Coronary artery (tissue), 2 donors: ENCODE results near the gene BICDL1.

ENCODE experiments used
- DNase-seq: peaks from one replicate; pipeline ENCODE4 v3.0.0-alpha.2; 2017; ENCODE audit warnings: low spot score
- H3K27ac ChIP-seq, 2 donors: fragments of 200-600 bp; sonication (generic); one replicate each; pipeline ENCODE4 v1.5.1; 2016 to 2019
- H3K4me3 ChIP-seq: fragments of 200-600 bp; sonication (generic); 2 replicates; pipeline ENCODE4 v1.5.1; 2016; ENCODE audit warnings: mild to moderate bottlenecking, moderate library complexity
- TF ChIP-seq, protein P1 (sequence below): fragments of 200-600 bp; sonication (generic); IDR thresholded peaks from one replicate; pipeline ENCODE4 v1.5.1; 2019; ENCODE audit warnings: antibody characterized with exemption

Gene BICDL1

GRCh38 chr12:120069278-120069677, 80.2 kb downstream of the BICDL1 start:
- DNase-seq = no peak
- no peak overlapping the region for H3K27ac ChIP-seq
- no peak overlapping the region for H3K4me3 ChIP-seq
- TF ChIP-seq, protein P1, sequence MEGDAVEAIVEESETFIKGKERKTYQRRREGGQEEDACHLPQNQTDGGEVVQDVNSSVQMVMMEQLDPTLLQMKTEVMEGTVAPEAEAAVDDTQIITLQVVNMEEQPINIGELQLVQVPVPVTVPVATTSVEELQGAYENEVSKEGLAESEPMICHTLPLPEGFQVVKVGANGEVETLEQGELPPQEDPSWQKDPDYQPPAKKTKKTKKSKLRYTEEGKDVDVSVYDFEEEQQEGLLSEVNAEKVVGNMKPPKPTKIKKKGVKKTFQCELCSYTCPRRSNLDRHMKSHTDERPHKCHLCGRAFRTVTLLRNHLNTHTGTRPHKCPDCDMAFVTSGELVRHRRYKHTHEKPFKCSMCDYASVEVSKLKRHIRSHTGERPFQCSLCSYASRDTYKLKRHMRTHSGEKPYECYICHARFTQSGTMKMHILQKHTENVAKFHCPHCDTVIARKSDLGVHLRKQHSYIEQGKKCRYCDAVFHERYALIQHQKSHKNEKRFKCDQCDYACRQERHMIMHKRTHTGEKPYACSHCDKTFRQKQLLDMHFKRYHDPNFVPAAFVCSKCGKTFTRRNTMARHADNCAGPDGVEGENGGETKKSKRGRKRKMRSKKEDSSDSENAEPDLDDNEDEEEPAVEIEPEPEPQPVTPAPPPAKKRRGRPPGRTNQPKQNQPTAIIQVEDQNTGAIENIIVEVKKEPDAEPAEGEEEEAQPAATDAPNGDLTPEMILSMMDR = no peak

DNA sequence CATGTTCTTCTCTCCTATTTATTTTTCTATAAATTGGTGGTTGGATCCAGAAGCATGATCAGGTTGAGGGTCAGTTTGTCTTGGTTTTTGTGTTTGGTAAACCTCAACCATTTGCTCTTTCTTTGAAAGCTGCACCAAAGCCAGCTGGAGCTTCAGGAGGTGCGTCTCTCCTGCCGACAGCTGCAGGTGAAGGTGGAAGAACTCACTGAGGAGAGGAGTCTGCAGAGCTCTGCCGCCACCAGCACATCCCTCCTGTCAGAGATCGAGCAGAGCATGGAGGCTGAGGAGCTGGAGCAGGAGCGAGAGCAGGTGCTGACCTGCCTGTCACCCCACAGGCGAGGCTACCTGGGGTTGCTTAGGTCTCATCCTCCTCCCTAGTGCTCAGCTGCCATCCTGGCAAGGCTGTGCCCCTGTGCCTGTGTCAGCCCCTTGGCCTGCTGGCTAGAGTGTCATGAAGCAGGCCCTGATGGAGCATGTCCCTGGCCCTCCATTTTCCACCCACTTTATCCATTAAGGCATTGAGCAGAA, 82.5 kb downstream of the BICDL1 start:
- no peak for DNase-seq
- Histone ChIP-seq H3K4me3 (no peak overlapping the region), H3K27ac (no peak overlapping the region)
- TF ChIP-seq, protein P1 = no peak

DNA sequence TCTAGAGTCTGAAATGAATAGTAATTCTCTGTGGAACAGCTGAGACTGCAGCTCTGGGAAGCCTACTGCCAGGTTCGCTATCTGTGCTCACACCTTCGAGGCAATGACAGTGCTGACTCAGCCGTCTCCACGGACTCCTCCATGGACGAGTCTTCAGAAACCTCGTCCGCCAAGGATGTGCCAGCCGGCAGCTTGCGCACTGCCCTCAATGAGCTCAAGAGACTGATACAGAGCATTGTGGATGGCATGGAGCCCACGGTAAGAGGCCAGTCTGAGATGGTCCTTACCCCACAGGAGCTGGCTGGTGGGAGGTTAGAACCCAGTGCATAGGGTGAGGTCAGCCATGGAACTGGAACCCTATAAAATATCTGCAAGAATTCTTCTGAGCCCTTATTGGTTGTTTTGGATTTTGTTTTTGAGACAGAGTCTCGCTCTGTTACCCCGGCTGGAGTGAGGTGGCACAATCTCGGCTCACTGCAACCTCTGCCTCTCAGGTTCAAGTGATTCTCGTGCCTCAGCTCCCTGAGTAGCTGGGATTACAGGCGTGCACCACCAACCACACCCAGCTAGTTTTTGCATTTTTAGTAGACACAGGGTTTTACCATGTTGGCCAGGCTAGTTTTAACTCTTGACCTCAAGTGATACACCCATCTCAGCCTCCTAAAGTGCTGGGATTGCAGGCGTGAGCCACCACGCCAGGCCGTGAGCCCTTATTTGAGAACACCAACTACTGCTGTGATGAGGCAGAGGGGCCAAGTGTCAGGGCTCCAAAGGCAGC, 83.6 kb downstream of the BICDL1 start:
- no peak overlapping the region for H3K27ac ChIP-seq
- no peak for DNase-seq
- H3K4me3 ChIP-seq = no peak overlapping the region
- TF ChIP-seq, protein P1 = no peak

GRCh38 chr12:120075034-120075616, 86.1 kb downstream of the BICDL1 start:
- Histone ChIP-seq H3K4me3 (no peak overlapping the region), H3K27ac (no peak overlapping the region)
- DNase-seq = no peak
- TF ChIP-seq, protein P1 = no peak

GRCh38 chr12:120076651-120077050, 87.6 kb downstream of the BICDL1 start:
- no peak overlapping the region for H3K4me3 ChIP-seq
- TF ChIP-seq, protein P1 = no peak
- no peak for DNase-seq
- H3K27ac ChIP-seq = no peak overlapping the region

DNA sequence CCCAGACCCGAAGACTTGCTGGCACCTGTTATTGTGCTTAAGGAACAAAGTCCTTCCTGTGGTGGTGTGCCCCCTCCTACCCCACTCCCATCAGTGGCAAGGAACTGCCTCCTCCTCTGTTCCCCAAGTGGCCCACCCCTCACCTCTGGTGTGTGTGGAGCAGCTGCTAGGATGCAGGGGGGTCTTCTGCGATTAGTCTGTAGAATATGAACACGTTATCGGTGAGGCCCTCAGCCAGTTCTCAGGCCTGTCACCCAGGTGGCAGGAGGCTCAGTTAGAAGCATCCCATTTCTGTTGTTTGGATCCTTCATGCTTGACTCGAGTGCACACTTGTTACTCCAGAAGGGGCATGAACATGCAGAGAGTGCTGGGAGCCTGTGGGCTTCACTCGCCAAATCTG, 88.2 kb downstream of the BICDL1 start:
- no peak overlapping the region for H3K27ac ChIP-seq
- DNase-seq = no peak

More for the DNA sequence above, 88.2 kb downstream of the BICDL1 start:
- TF ChIP-seq, protein P1 = no peak
- no peak overlapping the region for H3K4me3 ChIP-seq
